AG04449 (cell line): ENCODE measurements around the gene BDKRB1.

ENCODE experiments used
- CTCF ChIA-PET: fragments of 350-600 bp; formaldehyde crosslinking; extraction: SDS; loops from one replicate; lab custom pipeline; 2021; ENCODE audit warnings: antibody characterized with exemption; lab: Yijun Ruan, JAX
- POLR2A ChIA-PET: fragments of 400-600, 350-600 bp; formaldehyde crosslinking; extraction: SDS; loops from one replicate; lab custom pipeline; 2020; ENCODE audit warnings: antibody characterized with exemption, inconsistent platforms; lab: Yijun Ruan, JAX
- DNase-seq: peaks from one replicate; pipeline ENCODE4 v3.0.0-alpha.2; 2010; ENCODE audit warnings: low read depth, low spot score
- H3K4me3 ChIP-seq: 2 replicates; pipeline ENCODE4 v1.5.1; 2011; ENCODE audit warnings: low read depth, mild to moderate bottlenecking, control low read depth, low read length
- TF ChIP-seq, protein P1 (sequence below): IDR thresholded peaks from one replicate; pipeline ENCODE4 v1.5.1; 2011; ENCODE audit warnings: mild to moderate bottlenecking, moderate library complexity, low read length, control low read depth, inconsistent platforms; ENCODE audit not compliant: insufficient read depth; ENCODE audit errors: missing control alignments

The BDKRB1 gene

DNA sequence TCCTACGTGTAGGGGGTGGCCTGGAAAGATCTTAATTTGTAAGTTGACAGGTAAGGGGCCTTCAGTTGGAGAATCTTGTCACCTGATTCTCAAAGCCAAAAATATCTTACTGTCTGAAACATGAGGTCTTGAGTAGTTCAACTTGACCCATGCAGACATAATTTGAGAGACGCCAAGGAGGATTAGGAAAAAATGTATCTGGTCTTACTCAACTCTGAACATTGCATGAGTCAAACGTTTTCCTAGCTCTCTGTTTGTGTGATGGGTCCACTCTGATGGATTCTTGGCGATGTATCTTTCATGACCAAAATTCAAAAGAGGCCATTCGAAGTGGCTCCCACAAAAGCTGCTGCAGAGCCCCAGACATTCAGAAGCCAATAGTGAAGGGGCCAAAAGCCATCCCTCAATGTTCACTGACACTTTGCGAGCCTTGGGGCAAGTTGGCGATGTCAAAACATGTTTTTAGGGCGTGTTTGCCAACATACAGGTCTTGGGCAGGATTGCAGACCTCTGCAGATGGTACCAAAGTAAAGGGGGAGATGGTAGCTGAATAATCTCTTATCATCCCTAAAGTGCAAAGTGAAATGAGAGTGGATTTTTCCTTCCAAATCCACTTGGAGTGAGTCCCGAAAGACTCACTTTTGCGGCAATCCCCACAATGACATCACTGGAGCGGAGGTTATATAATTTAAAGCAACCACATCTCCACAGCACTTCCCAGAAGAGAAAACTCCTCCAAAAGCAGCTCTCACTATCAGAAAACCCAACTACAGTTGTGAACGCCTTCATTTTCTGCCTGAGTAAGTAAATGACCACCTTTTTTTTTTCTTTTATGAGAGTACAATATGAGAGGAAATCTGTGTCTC is at the start of gene BDKRB1:
TSS of gene BDKRB1 (plus strand) at position 710 of the 866 bp plus-strand sequence. CDS start 7,473 bp downstream, outside the sequence.
- CTCF ChIA-PET = interaction anchor here (0.8 to 9.9 kb wide), 7 partner anchors 9 to 158 kb away, joined by 3 to 73 read pairs (median 5); no protein-coding TSS in a partner anchor
- TF ChIP-seq, protein P1, sequence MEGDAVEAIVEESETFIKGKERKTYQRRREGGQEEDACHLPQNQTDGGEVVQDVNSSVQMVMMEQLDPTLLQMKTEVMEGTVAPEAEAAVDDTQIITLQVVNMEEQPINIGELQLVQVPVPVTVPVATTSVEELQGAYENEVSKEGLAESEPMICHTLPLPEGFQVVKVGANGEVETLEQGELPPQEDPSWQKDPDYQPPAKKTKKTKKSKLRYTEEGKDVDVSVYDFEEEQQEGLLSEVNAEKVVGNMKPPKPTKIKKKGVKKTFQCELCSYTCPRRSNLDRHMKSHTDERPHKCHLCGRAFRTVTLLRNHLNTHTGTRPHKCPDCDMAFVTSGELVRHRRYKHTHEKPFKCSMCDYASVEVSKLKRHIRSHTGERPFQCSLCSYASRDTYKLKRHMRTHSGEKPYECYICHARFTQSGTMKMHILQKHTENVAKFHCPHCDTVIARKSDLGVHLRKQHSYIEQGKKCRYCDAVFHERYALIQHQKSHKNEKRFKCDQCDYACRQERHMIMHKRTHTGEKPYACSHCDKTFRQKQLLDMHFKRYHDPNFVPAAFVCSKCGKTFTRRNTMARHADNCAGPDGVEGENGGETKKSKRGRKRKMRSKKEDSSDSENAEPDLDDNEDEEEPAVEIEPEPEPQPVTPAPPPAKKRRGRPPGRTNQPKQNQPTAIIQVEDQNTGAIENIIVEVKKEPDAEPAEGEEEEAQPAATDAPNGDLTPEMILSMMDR = no peak
- peak within 1 kb of the TSS; percentile 56 for H3K4me3 ChIP-seq
- peak; percentile 87 for DNase-seq
- POLR2A ChIA-PET = interaction anchor here (1.1 to 1.9 kb wide), 5 partner anchors 9 to 94 kb away, joined by 3 to 5 read pairs (median 3); no protein-coding TSS in a partner anchor

DNA sequence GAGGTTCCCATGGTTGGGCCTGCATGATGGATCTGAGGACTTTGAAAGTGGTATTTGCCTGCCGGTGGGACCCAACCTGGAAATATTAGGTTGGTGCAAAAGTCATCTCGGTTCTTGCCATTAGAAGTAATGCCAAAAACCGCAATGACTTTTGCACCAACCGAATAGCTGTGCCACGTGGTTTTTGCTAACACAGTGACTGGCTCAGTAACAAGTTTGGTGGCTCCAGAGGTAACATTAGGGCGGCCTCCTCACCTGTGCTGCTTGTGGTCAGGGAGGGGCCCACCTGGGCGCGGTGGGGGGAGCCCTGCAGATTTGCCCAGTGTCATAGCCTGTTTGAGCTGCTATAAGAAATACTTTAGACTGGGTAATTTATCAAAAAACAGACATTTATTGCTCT is 49.5 kb upstream of the BDKRB1 start:
- POLR2A ChIA-PET = no interaction called here
- no peak for DNase-seq
- TF ChIP-seq, protein P1 = no peak
- CTCF ChIA-PET = interaction anchor here (0.7 to 3.4 kb wide), 5 partner anchors 9 to 108 kb away, joined by 3 to 11 read pairs (median 5); no protein-coding TSS in a partner anchor
- H3K4me3 ChIP-seq = peak overlapping the region; percentile 71

DNA sequence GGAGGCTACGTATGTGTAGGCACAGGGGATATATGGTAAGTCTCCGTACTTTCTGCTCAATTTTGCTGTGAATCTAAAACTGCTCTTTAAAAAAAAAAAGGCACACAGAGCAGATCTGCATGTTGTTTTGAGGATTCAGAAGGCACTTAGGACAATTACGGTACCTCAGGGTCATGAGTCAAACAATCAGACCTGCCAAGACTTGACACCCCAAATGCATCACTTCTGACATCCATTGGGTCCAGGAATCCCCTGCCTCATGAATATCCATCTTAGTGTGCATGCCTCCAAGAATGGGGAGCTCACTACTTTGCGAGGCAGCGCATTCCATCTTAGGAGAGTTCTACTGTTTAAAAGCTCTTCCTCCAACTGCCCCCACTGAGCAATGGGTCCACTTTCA is 48.3 kb upstream of the BDKRB1 start:
- DNase-seq = no peak
- no peak overlapping the region for H3K4me3 ChIP-seq
- TF ChIP-seq, protein P1 = no peak
- POLR2A ChIA-PET = no interaction called here
- CTCF ChIA-PET = interaction anchor here (0.9 to 3.4 kb wide), 5 partner anchors 8 to 109 kb away, joined by 3 to 11 read pairs (median 5); no protein-coding TSS in a partner anchor

DNA sequence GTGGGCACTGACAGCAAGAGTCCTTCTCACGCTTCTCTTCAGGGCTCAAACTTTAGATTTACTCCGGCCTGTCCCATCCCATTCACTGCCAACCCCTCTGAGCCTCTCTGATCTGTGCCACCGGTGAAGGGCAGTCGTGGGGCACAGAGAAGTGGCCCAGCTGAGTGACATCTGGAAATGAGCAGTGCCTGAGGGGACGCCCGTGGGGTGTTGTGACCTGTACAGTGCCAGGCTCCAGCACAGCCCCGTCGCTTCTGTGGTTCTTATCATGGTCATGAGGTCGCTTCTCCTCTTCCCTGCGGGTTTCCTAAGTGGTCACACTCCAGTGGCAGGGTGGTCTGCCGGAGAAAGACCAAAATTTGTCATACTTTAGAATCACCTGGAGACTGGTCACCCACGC is 47.3 kb upstream of the BDKRB1 start:
- TF ChIP-seq, protein P1 = no peak
- ChIA-PET POLR2A (no interaction called here), CTCF (interaction anchor here (0.9 kb wide), 1 partner anchor 108 kb away, joined by 5 read pairs; no protein-coding TSS in a partner anchor)
- H3K4me3 ChIP-seq = no peak overlapping the region
- DNase-seq = no peak

DNA sequence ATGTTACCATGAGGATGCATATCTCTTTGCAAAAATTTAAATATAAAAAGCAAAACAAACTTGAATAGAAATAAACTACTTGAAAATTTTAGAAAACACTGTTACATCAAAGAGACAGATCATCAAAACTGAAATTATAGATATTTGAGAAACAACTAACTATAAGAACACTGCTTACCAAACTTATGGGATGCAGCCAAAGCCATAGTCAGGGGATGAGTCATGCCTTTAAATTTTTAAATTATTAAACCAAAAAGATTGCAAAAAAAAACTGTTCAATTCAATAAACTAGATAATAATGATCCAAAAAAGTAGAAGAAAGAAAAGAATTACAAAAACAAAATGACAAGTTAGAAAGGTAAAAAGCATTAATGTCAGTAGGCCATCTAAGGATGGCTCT is 43.9 kb upstream of the BDKRB1 start:
- DNase-seq = no peak
- TF ChIP-seq, protein P1 = no peak
- H3K4me3 ChIP-seq = no peak overlapping the region
- ChIA-PET CTCF (interaction anchor here (1.4 kb wide), 1 partner anchor 9 kb away, joined by 3 read pairs; no protein-coding TSS in a partner anchor), POLR2A (no interaction called here)

DNA sequence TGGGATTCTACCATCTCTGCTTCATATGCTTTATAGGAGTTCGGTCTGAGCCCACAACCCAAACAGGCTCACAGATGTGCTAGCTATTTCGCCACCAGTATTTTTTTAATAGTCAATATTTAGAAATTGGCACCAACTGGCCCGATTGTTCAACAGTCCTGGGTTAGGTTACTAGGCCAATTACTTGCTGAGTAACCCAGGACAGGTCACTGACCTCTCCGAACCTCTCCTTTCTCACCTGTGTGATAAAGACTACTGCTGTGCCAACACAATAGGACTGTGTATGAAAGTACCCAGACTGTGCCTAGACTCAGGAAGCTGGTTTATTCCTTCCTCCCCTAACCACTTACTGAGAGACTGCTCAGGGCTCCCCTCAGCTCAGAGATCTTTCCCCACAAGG is 43.1 kb upstream of the BDKRB1 start:
- TF ChIP-seq, protein P1 = no peak
- ChIA-PET POLR2A (no interaction called here), CTCF (interaction anchor here (1.4 kb wide), 1 partner anchor 9 kb away, joined by 3 read pairs; no protein-coding TSS in a partner anchor)
- no peak overlapping the region for H3K4me3 ChIP-seq
- no peak for DNase-seq
